Activated naive CD8-positive, alpha-beta T cell treated with anti-CD3 and anti-CD28 coated beads for 36 hours (primary cell): Measurements from ENCODE around the gene MLH3. TPM values are rescaled to one million over a fixed set of nuclear protein-coding genes. Genes with fewer than 3 reads are reported as not detected.

ENCODE experiments used
- DNase-seq: peaks from one replicate; pipeline ENCODE4 v3.0.0; 2021
- H3K27ac Mint-ChIP-seq: one replicate; pipeline ENCODE4 v1.8.0; 2022; ENCODE audit warnings: mild to moderate bottlenecking, moderate library complexity, mixed read lengths
- H3K27me3 Mint-ChIP-seq: one replicate; pipeline ENCODE4 v1.8.0; 2022; ENCODE audit warnings: mild to moderate bottlenecking, mixed read lengths
- H3K36me3 Mint-ChIP-seq: one replicate; pipeline ENCODE4 v1.8.0; 2021; ENCODE audit warnings: mild to moderate bottlenecking, mixed read lengths
- H3K4me1 Mint-ChIP-seq: one replicate; pipeline ENCODE4 v1.8.0; 2021; ENCODE audit warnings: mixed read lengths
- H3K4me3 Mint-ChIP-seq: one replicate; pipeline ENCODE4 v1.8.0; 2022; ENCODE audit warnings: mild to moderate bottlenecking, moderate library complexity, mixed read lengths
- H3K9me3 Mint-ChIP-seq: one replicate; pipeline ENCODE4 v1.8.0; 2022; ENCODE audit warnings: mixed read lengths
- total RNA-seq, 2 experiments: library from RNA; stranded (reverse); gene quantifications; one replicate each; pipeline ENCODE4 v1.2.3, GENCODE V29; 2021

Gene MLH3
- total RNA-seq, 2 experiments from 2014 or later, result 15.5 to 16.7 TPM

GRCh38 chr14:74979029-74979428 lies 72.2 kb downstream of the MLH3 start:
- H3K27ac Mint-ChIP-seq, result no peak overlapping the region
- H3K36me3 Mint-ChIP-seq, result no peaks in the 10 kb centered on the region
- DNase-seq, result no peak
- no peak overlapping the region for H3K4me3 Mint-ChIP-seq
- H3K4me1 Mint-ChIP-seq, result no peaks in the 10 kb centered on the region
- no peaks in the 10 kb centered on the region for H3K27me3 Mint-ChIP-seq
- no peaks in the 10 kb centered on the region for H3K9me3 Mint-ChIP-seq

- H3K27me3 Mint-ChIP-seq, result no peaks in the 10 kb centered on the region
- DNase-seq, result no peak
- H3K36me3 Mint-ChIP-seq, result no peaks in the 10 kb centered on the region
- H3K9me3 Mint-ChIP-seq, result no peaks in the 10 kb centered on the region
- H3K4me3 Mint-ChIP-seq, result no peak overlapping the region
- no peaks in the 10 kb centered on the region for H3K4me1 Mint-ChIP-seq
- no peak overlapping the region for H3K27ac Mint-ChIP-seq
Measured at GRCh38 chr14:74978416-74978947, 72.8 kb downstream of the MLH3 start.

DNA sequence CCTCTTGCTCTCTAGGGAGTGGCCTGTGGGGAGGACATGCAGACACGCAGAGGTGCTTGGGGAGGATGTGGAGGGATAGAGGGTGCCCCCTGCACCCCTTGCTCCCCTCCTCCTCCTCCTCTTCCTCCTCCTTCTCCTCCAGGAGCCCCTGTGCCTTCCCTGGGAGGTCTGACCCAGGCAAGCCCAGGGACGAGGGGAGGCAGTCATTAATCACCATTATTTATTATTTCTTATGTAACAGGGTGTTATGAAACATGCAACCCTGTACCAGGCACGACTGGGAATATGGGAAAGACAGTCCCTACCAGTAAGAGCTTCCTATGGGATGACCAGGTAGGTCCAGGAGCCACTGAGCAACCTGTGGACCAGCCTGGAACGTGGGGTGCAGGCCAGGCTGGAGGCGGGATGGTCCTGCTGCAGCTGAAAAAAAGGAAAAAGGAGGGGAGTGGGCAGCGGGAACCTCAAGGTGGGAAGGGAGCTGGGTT lies 73.3 kb downstream of the MLH3 start:
- no peak for DNase-seq
- no peaks in the 10 kb centered on the region for H3K9me3 Mint-ChIP-seq
- H3K27me3 Mint-ChIP-seq, result no peaks in the 10 kb centered on the region
- no peak overlapping the region for H3K4me3 Mint-ChIP-seq
- no peak overlapping the region for H3K27ac Mint-ChIP-seq
- H3K36me3 Mint-ChIP-seq, result no peaks in the 10 kb centered on the region
- H3K4me1 Mint-ChIP-seq, result no peaks in the 10 kb centered on the region

DNA sequence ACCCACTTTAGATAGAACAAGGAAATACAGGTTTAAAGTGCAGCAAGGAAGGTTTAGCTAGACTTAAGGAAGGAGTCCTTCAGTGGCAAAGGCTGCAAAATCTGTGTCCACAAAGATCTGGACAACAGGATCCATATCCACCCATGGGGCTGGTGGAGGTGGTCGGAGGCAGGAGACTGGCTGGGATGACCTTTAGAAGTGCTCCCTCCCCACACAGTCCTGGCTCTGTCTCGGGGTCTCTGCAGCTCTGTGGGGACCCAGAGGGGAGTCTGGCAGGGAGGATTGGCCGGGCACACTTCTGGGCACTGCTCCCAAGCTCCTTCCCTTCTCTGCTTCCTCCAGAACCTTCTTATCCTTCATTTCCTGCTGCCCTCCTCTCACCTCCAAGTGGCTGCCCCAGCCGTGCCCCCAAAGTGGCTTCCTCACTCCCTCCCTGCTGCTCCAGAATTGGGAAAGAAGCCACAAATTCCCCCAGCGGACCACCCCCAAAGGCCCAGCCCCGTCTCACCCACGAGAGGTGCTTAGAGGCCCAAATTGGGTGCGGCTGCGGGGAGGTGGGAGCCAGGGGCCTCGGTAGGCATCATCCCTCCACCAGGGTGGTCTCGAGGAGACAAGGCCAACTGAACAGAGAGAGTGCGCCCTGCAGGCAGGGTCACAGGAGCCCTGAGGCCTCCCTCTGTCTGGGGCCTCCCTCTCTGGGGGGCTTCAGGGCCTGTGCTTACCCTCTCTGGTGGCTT lies 73.9 kb downstream of the MLH3 start:
- Mint-ChIP-seq H3K36me3 (no peaks in the 10 kb centered on the region), H3K27ac (no peak overlapping the region), H3K4me3 (no peak overlapping the region), H3K4me1 (no peaks in the 10 kb centered on the region), H3K27me3 (no peaks in the 10 kb centered on the region), H3K9me3 (no peaks in the 10 kb centered on the region)
- DNase-seq, result no peak

DNA sequence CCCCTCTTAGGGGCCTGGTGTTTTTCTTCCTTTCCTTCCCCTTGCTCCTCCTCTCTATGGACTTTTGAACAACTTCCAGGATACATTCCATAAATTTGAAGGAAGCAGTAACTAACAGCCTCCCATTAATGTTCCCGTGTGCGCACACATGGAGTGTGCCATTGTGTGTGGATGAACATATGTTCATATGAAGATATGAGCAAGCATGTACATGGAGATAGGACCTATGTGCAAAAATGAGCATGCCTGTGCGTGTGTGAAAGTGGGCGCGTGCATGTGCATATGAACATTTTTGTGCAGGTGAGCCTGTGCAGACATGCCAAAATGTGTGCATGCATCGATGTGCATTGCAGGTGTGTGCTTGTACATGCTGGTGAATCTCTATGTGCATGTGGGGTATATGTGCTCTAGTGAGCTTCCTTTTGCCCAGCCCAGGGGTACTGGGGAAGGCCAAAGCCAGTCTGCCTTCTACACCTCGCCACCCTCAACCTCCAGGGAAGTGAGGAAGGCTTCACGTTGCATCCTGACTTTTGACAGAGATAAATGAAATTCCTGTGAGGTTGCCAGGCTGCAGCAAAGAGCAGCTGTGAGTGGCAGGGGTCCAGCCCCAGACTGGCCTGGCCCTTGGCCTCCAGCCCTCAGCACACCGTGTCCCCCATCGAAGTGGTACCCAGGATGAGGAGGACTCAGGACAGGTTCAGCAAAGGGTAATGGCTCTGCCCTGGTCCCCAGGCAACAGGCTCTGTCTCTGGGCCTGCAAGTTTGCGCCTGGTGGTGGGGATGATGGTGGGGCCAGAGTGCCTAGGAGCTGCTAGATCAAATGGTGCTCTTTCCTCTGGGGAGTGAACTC lies 74.8 kb downstream of the MLH3 start:
- DNase-seq, result no peak
- Mint-ChIP-seq H3K9me3 (no peaks in the 10 kb centered on the region), H3K27me3 (no peaks in the 10 kb centered on the region), H3K4me1 (no peaks in the 10 kb centered on the region), H3K4me3 (no peak overlapping the region), H3K36me3 (no peaks in the 10 kb centered on the region), H3K27ac (no peak overlapping the region)

- no peaks in the 10 kb centered on the region for H3K36me3 Mint-ChIP-seq
- H3K4me3 Mint-ChIP-seq, result no peak overlapping the region
- H3K4me1 Mint-ChIP-seq, result no peaks in the 10 kb centered on the region
- no peak overlapping the region for H3K27ac Mint-ChIP-seq
- no peaks in the 10 kb centered on the region for H3K27me3 Mint-ChIP-seq
- DNase-seq, result no peak
- no peaks in the 10 kb centered on the region for H3K9me3 Mint-ChIP-seq
Measured at GRCh38 chr14:74975059-74975810, 76.0 kb downstream of the MLH3 start.

DNA sequence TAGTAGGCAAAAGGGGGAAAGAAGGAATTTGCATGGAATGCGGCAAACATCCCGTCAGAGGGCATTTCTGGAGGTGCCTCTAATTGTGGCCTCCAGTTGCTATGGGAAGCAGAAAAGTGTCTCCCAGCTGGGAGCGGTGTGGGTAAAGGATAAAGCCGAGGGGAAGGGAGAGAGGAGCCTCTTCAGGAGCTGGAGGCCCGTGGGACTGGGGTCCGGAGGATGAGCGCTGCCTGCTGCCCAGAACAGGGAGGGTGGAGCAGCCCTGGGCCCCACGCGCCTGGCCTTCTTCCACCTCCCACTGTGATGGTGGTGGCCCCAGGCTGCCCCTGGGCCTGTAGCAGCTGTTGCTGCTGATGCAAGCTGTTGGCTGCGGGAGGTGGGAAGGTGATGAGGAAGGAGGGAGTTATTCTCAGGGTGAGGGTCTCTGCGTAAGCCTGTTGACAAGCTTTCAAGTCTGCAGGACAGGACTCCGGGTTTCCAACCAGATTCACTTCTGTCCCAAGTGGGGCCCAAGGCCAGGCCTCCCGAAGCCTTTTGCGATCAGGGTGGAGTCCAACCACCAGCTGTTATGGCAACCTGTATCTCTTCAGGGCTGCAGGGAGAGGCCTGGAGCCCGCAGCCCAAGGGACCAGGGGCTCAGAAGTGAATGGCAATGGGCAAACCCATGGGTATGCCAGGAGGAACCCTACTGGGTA lies 76.8 kb downstream of the MLH3 start:
- no peak for DNase-seq
- Mint-ChIP-seq H3K27me3 (no peaks in the 10 kb centered on the region), H3K4me1 (no peaks in the 10 kb centered on the region), H3K36me3 (no peaks in the 10 kb centered on the region), H3K9me3 (no peaks in the 10 kb centered on the region), H3K4me3 (no peak overlapping the region), H3K27ac (no peak overlapping the region)

DNA sequence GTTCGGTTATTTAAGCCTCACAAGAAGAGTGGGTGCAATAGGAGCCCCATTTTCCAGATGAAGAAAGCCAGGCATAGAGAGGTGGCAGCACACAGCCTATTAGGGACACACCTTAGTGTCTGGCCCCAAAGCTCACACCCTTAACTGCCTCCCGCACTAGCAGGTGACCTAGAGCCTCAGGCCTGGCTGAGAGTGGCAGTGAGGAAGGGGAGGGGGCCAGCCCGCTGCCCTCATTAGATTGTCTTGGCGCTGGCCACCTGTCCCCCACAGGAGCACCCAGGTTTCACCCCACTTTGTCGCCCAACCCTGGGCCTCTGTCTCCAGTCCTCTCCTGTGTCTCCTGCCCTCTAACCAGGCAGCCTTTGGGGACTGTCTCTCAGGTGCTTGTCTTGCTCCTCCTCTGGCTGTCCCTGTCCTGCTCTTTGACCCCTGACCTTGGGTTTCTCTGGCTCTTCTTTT lies 77.3 kb downstream of the MLH3 start:
- no peaks in the 10 kb centered on the region for H3K27me3 Mint-ChIP-seq
- H3K9me3 Mint-ChIP-seq, result no peaks in the 10 kb centered on the region
- no peaks in the 10 kb centered on the region for H3K4me1 Mint-ChIP-seq
- no peak overlapping the region for H3K27ac Mint-ChIP-seq
- no peaks in the 10 kb centered on the region for H3K36me3 Mint-ChIP-seq
- DNase-seq, result no peak
- H3K4me3 Mint-ChIP-seq, result no peak overlapping the region

GRCh38 chr14:74973003-74973653 lies 78.1 kb downstream of the MLH3 start:
- no peaks in the 10 kb centered on the region for H3K36me3 Mint-ChIP-seq
- H3K4me3 Mint-ChIP-seq, result no peak overlapping the region
- H3K4me1 Mint-ChIP-seq, result no peaks in the 10 kb centered on the region
- no peaks in the 10 kb centered on the region for H3K9me3 Mint-ChIP-seq
- no peak overlapping the region for H3K27ac Mint-ChIP-seq
- H3K27me3 Mint-ChIP-seq, result no peaks in the 10 kb centered on the region
- peak; percentile 29 for DNase-seq

- H3K9me3 Mint-ChIP-seq, result no peaks in the 10 kb centered on the region
- H3K4me3 Mint-ChIP-seq, result no peak overlapping the region
- peaks cover 2% of the 10 kb centered on the region for H3K4me1 Mint-ChIP-seq
- no peaks in the 10 kb centered on the region for H3K27me3 Mint-ChIP-seq
- no peak for DNase-seq
- H3K36me3 Mint-ChIP-seq, result no peaks in the 10 kb centered on the region
- H3K27ac Mint-ChIP-seq, result no peak overlapping the region
Measured at GRCh38 chr14:74968811-74969210, 82.5 kb downstream of the MLH3 start.

GRCh38 chr14:74965486-74966153 lies 85.6 kb downstream of the MLH3 start:
- DNase-seq, result no peak
- Mint-ChIP-seq H3K9me3 (no peaks in the 10 kb centered on the region), H3K4me1 (peaks cover 7% of the 10 kb centered on the region), H3K4me3 (no peak overlapping the region), H3K27me3 (no peaks in the 10 kb centered on the region), H3K36me3 (no peaks in the 10 kb centered on the region), H3K27ac (no peak overlapping the region)

- no peak for DNase-seq
- H3K4me3 Mint-ChIP-seq, result no peak overlapping the region
- H3K27me3 Mint-ChIP-seq, result no peaks in the 10 kb centered on the region
- no peaks in the 10 kb centered on the region for H3K9me3 Mint-ChIP-seq
- H3K36me3 Mint-ChIP-seq, result no peaks in the 10 kb centered on the region
- H3K27ac Mint-ChIP-seq, result no peak overlapping the region
- H3K4me1 Mint-ChIP-seq, result peaks cover 7% of the 10 kb centered on the region
Measured at GRCh38 chr14:74964787-74965485, 86.3 kb downstream of the MLH3 start.
